GM23338 (cell line): Measurements from ENCODE around the gene LMO7. TPM values are rescaled to one million over a fixed set of nuclear protein-coding genes. Genes with fewer than 3 reads are reported as not detected.

Source experiments
- ATAC-seq: fragments of 200-7000 bp; cut with Tn5 transposase; 3 replicates; pipeline ENCODE4 v1.9.1; 2020
- DNase-seq: peaks from one replicate; pipeline ENCODE4 v3.0.0-alpha.2; 2015; ENCODE audit warnings: low spot score
- H2AFZ ChIP-seq: fragments of 200-600 bp; sonication (generic); 2 replicates; pipeline ENCODE4 v1.8.0; 2016; ENCODE audit warnings: antibody characterized with exemption, mild to moderate bottlenecking, moderate library complexity
- H3F3A ChIP-seq: fragments of 200-600 bp; sonication (generic); replicated peaks from 2 replicates; pipeline ENCODE4 v1.8.0; 2017; ENCODE audit warnings: antibody characterized with exemption, mixed run types, low read depth
- H3K27ac ChIP-seq: fragments of 200-600 bp; sonication (generic); 2 replicates; pipeline ENCODE4 v1.6.1; 2016; ENCODE audit warnings: low read depth
- H3K27me3 ChIP-seq: fragments of 200-600 bp; sonication (generic); 2 replicates; pipeline ENCODE4 v1.8.0; 2016; ENCODE audit warnings: mild to moderate bottlenecking, mixed run types, moderate library complexity; ENCODE audit not compliant: insufficient read depth
- H3K36me3 ChIP-seq: fragments of 200-600 bp; sonication (generic); 2 replicates; pipeline ENCODE4 v1.8.0; 2016; ENCODE audit warnings: mild to moderate bottlenecking; ENCODE audit not compliant: insufficient read depth
- H3K4me1 ChIP-seq: fragments of 200-600 bp; sonication (generic); 2 replicates; pipeline ENCODE4 v1.8.0; 2016; ENCODE audit warnings: mild to moderate bottlenecking, moderate library complexity; ENCODE audit not compliant: insufficient read depth
- H3K4me2 ChIP-seq: fragments of 200-600 bp; sonication (generic); 2 replicates; pipeline ENCODE4 v1.7.1; 2017; ENCODE audit warnings: mixed run types
- H3K4me3 ChIP-seq: fragments of 200-600 bp; sonication (generic); 2 replicates; pipeline ENCODE4 v1.6.1; 2016; ENCODE audit warnings: mixed run types
- H3K79me2 ChIP-seq: fragments of 200-600 bp; sonication (generic); replicated peaks from 2 replicates; pipeline ENCODE4 v1.8.0; 2017; ENCODE audit warnings: mild to moderate bottlenecking; ENCODE audit not compliant: insufficient read depth
- H3K9me2 ChIP-seq: fragments of 200-600 bp; sonication (generic); 2 replicates; pipeline ENCODE4 v1.8.0; 2017; ENCODE audit not compliant: insufficient read depth
- H4K20me1 ChIP-seq: fragments of 200-600 bp; sonication (generic); replicated peaks from 2 replicates; pipeline ENCODE4 v1.8.0; 2017; ENCODE audit warnings: mild to moderate bottlenecking; ENCODE audit not compliant: insufficient read depth
- H3K27ac Mint-ChIP-seq: 2 replicates; pipeline ENCODE4 v1.8.0; 2020; ENCODE audit warnings: inconsistent platforms, mild to moderate bottlenecking, moderate library complexity, mixed read lengths
- H3K27me3 Mint-ChIP-seq: 3 replicates; pipeline ENCODE4 v1.8.0; 2022; ENCODE audit warnings: low read depth, mild to moderate bottlenecking, moderate library complexity, mixed read lengths, inconsistent platforms; ENCODE audit not compliant: insufficient read depth, poor library complexity
- H3K36me3 Mint-ChIP-seq: 3 replicates; pipeline ENCODE4 v1.8.0; 2021; ENCODE audit warnings: low read depth, mild to moderate bottlenecking, inconsistent platforms, moderate library complexity, mixed read lengths
- H3K4me1 Mint-ChIP-seq: 3 replicates; pipeline ENCODE4 v1.8.0; 2020; ENCODE audit warnings: mild to moderate bottlenecking, inconsistent platforms, mixed read lengths
- H3K4me3 Mint-ChIP-seq: 3 replicates; pipeline ENCODE4 v1.8.0; 2021; ENCODE audit warnings: moderate library complexity, mild to moderate bottlenecking, inconsistent platforms, mixed read lengths
- H3K9me3 Mint-ChIP-seq: 3 replicates; pipeline ENCODE4 v1.8.0; 2020; ENCODE audit warnings: moderate library complexity, mild to moderate bottlenecking, inconsistent platforms, mixed read lengths
- ETS1 ChIP-seq: IDR thresholded peaks from 2 replicates; pipeline ENCODE4 v1.6.1; 2016; ENCODE audit warnings: antibody characterized with exemption
- EZH2 ChIP-seq: fragments of 200-600 bp; sonication (generic); IDR thresholded peaks from one replicate; pipeline ENCODE4 v1.8.0; 2017; ENCODE audit warnings: antibody characterized with exemption, mild to moderate bottlenecking, low read depth; ENCODE audit not compliant: unreplicated experiment
- EZH2phosphoT487 ChIP-seq: fragments of 200-600 bp; sonication (generic); IDR thresholded peaks from one replicate; pipeline ENCODE4 v1.8.1; 2018; ENCODE audit warnings: antibody characterized with exemption; ENCODE audit not compliant: unreplicated experiment
- POLR2AphosphoS5 ChIP-seq: IDR thresholded peaks from 2 replicates; pipeline ENCODE4 v1.6.1; 2016; ENCODE audit warnings: antibody characterized with exemption, low read depth
- STAT1 ChIP-seq: IDR thresholded peaks from one replicate; pipeline ENCODE4 v1.6.1; 2016; ENCODE audit warnings: antibody characterized with exemption; ENCODE audit not compliant: unreplicated experiment
- ZNF114 ChIP-seq: fragments of 250-450 bp; sonication (Bioruptor Pico); IDR thresholded peaks from 2 replicates; pipeline ENCODE4 v1.5.0; 2020; ENCODE audit warnings: mild to moderate bottlenecking, moderate library complexity
- ZNF462 ChIP-seq: fragments of 250-450 bp; sonication (Bioruptor Pico); IDR thresholded peaks from 2 replicates; pipeline ENCODE4 v1.5.0; 2020; ENCODE audit warnings: mild to moderate bottlenecking, moderate library complexity
- polyA plus RNA-seq: library from polyadenylated mRNA; unstranded; fragments of >200 nt; fragmentation: Nextera tagmentation; extraction: Ambion mirVana; gene quantifications from 2 replicates; pipeline ENCODE4 v1.2.1, GENCODE V29; 2016
- total RNA-seq: library from RNA; depleted of rRNA; stranded (reverse); fragments of >200 nt; shearing (Covaris generic); gene quantifications from 2 replicates; pipeline ENCODE4 v1.2.3, GENCODE V29; 2014
- TF ChIP-seq, protein P1 (sequence below): IDR thresholded peaks from one replicate; pipeline ENCODE4 v1.6.1; 2018; ENCODE audit warnings: antibody characterized with exemption; ENCODE audit not compliant: unreplicated experiment

LMO7 gene
- total and polyA plus RNA-seq, 2 experiments from 2014 or later: 22.3 to 26.9 TPM

DNA sequence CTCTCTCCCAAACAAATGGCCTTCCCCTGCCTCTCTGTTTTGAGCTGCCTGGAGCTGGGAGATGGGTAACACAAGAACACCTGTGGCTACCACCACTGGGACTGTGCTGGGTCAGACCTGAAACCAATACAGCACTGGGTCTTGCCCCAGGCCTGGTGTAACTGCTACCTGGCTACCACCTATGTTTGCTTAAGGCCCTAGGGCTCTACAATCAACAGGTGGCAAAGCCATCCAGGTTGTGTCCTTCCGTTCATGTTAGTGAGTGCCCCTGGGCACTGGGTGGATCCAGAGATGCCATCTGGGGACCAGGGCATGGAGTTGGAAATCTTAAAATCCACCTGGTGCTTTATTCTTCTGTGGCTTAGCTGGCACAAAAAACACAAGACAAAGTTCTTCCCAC, 18.9 kb upstream of the LMO7 start (continued):
- TF ChIP-seq EZH2phosphoT487 (no peak), ETS1 (no peak), STAT1 (no peak)
- TF ChIP-seq, protein P1, sequence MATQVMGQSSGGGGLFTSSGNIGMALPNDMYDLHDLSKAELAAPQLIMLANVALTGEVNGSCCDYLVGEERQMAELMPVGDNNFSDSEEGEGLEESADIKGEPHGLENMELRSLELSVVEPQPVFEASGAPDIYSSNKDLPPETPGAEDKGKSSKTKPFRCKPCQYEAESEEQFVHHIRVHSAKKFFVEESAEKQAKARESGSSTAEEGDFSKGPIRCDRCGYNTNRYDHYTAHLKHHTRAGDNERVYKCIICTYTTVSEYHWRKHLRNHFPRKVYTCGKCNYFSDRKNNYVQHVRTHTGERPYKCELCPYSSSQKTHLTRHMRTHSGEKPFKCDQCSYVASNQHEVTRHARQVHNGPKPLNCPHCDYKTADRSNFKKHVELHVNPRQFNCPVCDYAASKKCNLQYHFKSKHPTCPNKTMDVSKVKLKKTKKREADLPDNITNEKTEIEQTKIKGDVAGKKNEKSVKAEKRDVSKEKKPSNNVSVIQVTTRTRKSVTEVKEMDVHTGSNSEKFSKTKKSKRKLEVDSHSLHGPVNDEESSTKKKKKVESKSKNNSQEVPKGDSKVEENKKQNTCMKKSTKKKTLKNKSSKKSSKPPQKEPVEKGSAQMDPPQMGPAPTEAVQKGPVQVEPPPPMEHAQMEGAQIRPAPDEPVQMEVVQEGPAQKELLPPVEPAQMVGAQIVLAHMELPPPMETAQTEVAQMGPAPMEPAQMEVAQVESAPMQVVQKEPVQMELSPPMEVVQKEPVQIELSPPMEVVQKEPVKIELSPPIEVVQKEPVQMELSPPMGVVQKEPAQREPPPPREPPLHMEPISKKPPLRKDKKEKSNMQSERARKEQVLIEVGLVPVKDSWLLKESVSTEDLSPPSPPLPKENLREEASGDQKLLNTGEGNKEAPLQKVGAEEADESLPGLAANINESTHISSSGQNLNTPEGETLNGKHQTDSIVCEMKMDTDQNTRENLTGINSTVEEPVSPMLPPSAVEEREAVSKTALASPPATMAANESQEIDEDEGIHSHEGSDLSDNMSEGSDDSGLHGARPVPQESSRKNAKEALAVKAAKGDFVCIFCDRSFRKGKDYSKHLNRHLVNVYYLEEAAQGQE: no peak

GRCh38 chr13:75618308-75618707, 17.8 kb upstream of the LMO7 start:
- Histone ChIP-seq H3K27me3 (no peaks in the 10 kb centered on the region), H2AFZ (no peak overlapping the region), H3K27ac (no peak overlapping the region), H3K79me2 (no peaks in the 10 kb centered on the region), H3K4me2 (no peak overlapping the region), H3K4me3 (no peak overlapping the region), H3K36me3 (no peaks in the 10 kb centered on the region), H3K9me2 (no peaks in the 10 kb centered on the region), H3F3A (no peaks in the 10 kb centered on the region), H3K4me1 (no peaks in the 10 kb centered on the region), H4K20me1 (no peaks in the 10 kb centered on the region)
- no peak for DNase-seq
- Mint-ChIP-seq H3K9me3 (no peaks in the 10 kb centered on the region), H3K4me1 (no peaks in the 10 kb centered on the region), H3K27me3 (no peaks in the 10 kb centered on the region), H3K4me3 (no peak overlapping the region), H3K36me3 (no peaks in the 10 kb centered on the region), H3K27ac (no peak overlapping the region)
- no peak for ATAC-seq
- TF ChIP-seq ZNF114 (CRISPR knock-in tag) (no peak), EZH2 (no peak), POLR2AphosphoS5 (no peak), ETS1 (no peak), ZNF462 (CRISPR knock-in tag) (no peak)
- TF ChIP-seq, protein P1: no peak
